H9 (cell line): Measurements from ENCODE around the gene MARVELD2. TPM values are rescaled to one million over a fixed set of nuclear protein-coding genes. Genes with fewer than 3 reads are reported as not detected.
A peak's percentile ranks its signal among the peaks of the same experiment; 100 is the strongest.

Experiments
- DNase-seq: peaks from one replicate; pipeline ENCODE4 v3.0.0-alpha.2; 2017
- H2AFZ ChIP-seq: one replicate; pipeline ENCODE4 v1.6.1; 2013; ENCODE audit warnings: mild to moderate bottlenecking, low read length, control low read depth, moderate library complexity
- H2AK5ac ChIP-seq: 2 replicates; pipeline ENCODE4 v1.6.1; 2013; ENCODE audit warnings: low read length, control low read depth, mixed read lengths; ENCODE audit not compliant: insufficient read length
- H2BK120ac ChIP-seq: one replicate; pipeline ENCODE4 v1.6.1; 2013; ENCODE audit warnings: low read depth, mild to moderate bottlenecking, low read length, control low read depth, inconsistent platforms; ENCODE audit not compliant: poor library complexity, severe bottlenecking
- H2BK12ac ChIP-seq: 2 replicates; pipeline ENCODE4 v1.6.1; 2013; ENCODE audit warnings: low read length, control low read depth, mixed read lengths, low read depth; ENCODE audit not compliant: insufficient read length
- H2BK15ac ChIP-seq: 2 replicates; pipeline ENCODE4 v1.6.1; 2013; ENCODE audit warnings: low read depth, low read length, control low read depth
- H2BK20ac ChIP-seq: one replicate; pipeline ENCODE4 v1.6.1; 2013; ENCODE audit warnings: low read depth, mild to moderate bottlenecking, low read length, control low read depth, inconsistent platforms; ENCODE audit not compliant: poor library complexity, severe bottlenecking
- H2BK5ac ChIP-seq: 2 replicates; pipeline ENCODE4 v1.6.1; 2013; ENCODE audit warnings: low read length, control low read depth, mixed read lengths; ENCODE audit not compliant: insufficient read length
- H3K14ac ChIP-seq: 2 replicates; pipeline ENCODE4 v1.6.1; 2013; ENCODE audit warnings: low read length, control low read depth; ENCODE audit not compliant: insufficient read depth
- H3K18ac ChIP-seq: 2 replicates; pipeline ENCODE4 v1.6.1; 2013; ENCODE audit warnings: low read depth, mild to moderate bottlenecking, mixed read lengths, low read length, control low read depth; ENCODE audit not compliant: insufficient read length
- H3K23ac ChIP-seq: 2 replicates; pipeline ENCODE4 v1.6.1; 2013; ENCODE audit warnings: low read length, control low read depth, mixed read lengths, low read depth; ENCODE audit not compliant: insufficient read length
- H3K23me2 ChIP-seq: 2 replicates; pipeline ENCODE4 v1.6.1; 2013; ENCODE audit warnings: low read depth, mild to moderate bottlenecking, mixed read lengths, low read length, control low read depth; ENCODE audit not compliant: insufficient read length, poor library complexity, severe bottlenecking
- H3K27ac ChIP-seq: 2 replicates; pipeline ENCODE4 v1.5.1; 2013; ENCODE audit warnings: low read length, control low read depth, mixed read lengths, low read depth; ENCODE audit not compliant: insufficient read length
- H3K27me3 ChIP-seq: 2 replicates; pipeline ENCODE4 v1.6.1; 2013; ENCODE audit warnings: low read length, control low read depth, inconsistent platforms; ENCODE audit not compliant: insufficient read depth
- H3K4ac ChIP-seq: 2 replicates; pipeline ENCODE4 v1.6.1; 2013; ENCODE audit warnings: low read depth, mild to moderate bottlenecking, control low read depth, inconsistent platforms, low read length, moderate library complexity
- H3K4me1 ChIP-seq: 2 replicates; pipeline ENCODE4 v1.6.1; 2013; ENCODE audit warnings: low read length, control low read depth, inconsistent platforms; ENCODE audit not compliant: insufficient read depth
- H3K4me2 ChIP-seq: 2 replicates; pipeline ENCODE4 v1.6.1; 2013; ENCODE audit warnings: low read length, control low read depth, mixed read lengths; ENCODE audit not compliant: insufficient read length, insufficient read depth
- H3K56ac ChIP-seq: 2 replicates; pipeline ENCODE4 v1.6.1; 2013; ENCODE audit warnings: low read depth, mild to moderate bottlenecking, mixed read lengths, low read length, control low read depth; ENCODE audit not compliant: insufficient read length
- H3K79me1 ChIP-seq: 2 replicates; pipeline ENCODE4 v1.6.1; 2013; ENCODE audit warnings: low read depth, mild to moderate bottlenecking, moderate library complexity, low read length, control low read depth, inconsistent platforms; ENCODE audit not compliant: insufficient read depth, poor library complexity, severe bottlenecking
- H3K79me2 ChIP-seq: 2 replicates; pipeline ENCODE4 v1.6.1; 2013; ENCODE audit warnings: low read length, control low read depth, inconsistent platforms; ENCODE audit not compliant: insufficient read depth
- H3K9ac ChIP-seq: 2 replicates; pipeline ENCODE4 v1.6.1; 2013; ENCODE audit warnings: low read length, control low read depth, mixed read lengths; ENCODE audit not compliant: insufficient read length; ENCODE audit errors: extremely low read depth
- H3K9me3 ChIP-seq: one replicate; pipeline ENCODE4 v1.6.1; 2013; ENCODE audit warnings: low read depth, low read length, inconsistent platforms; ENCODE audit not compliant: control insufficient read depth
- H3T11ph ChIP-seq: one replicate; pipeline ENCODE4 v1.6.1; 2013; ENCODE audit warnings: mild to moderate bottlenecking, low read length, control low read depth, inconsistent platforms
- H4K20me1 ChIP-seq: one replicate; pipeline ENCODE4 v1.6.1; 2013; ENCODE audit not compliant: control insufficient read depth, insufficient read length, insufficient read depth
- H4K5ac ChIP-seq: 2 replicates; pipeline ENCODE4 v1.6.1; 2013; ENCODE audit warnings: low read depth, mild to moderate bottlenecking, mixed read lengths, low read length, control low read depth; ENCODE audit not compliant: insufficient read length
- H4K8ac ChIP-seq: replicated peaks from 2 replicates; pipeline ENCODE4 v1.6.1; 2013; ENCODE audit warnings: low read length, control low read depth, mixed read lengths, low read depth; ENCODE audit not compliant: insufficient read length
- H4K91ac ChIP-seq: 2 replicates; pipeline ENCODE4 v1.6.1; 2013; ENCODE audit warnings: low read depth, mild to moderate bottlenecking, moderate library complexity, mixed read lengths, low read length, control low read depth; ENCODE audit not compliant: insufficient read length
- H3K27ac Mint-ChIP-seq, 3 experiments: 2 replicates in 2 of 3; 3 replicates in 1 of 3; pipeline ENCODE4 v1.8.0; 2020 to 2021; ENCODE audit warnings: mixed read lengths in 3 of 3, mild to moderate bottlenecking in 1 of 3, moderate library complexity in 1 of 3
- H3K27me3 Mint-ChIP-seq: 2 replicates; pipeline ENCODE4 v1.8.0; 2021; ENCODE audit warnings: low read depth, mild to moderate bottlenecking, moderate library complexity, mixed read lengths
- H3K36me3 Mint-ChIP-seq, 3 experiments: 2 replicates in 2 of 3; 3 replicates in 1 of 3; pipeline ENCODE4 v1.8.0; 2020 to 2021; ENCODE audit warnings: low read depth in 3 of 3, mixed read lengths in 3 of 3; ENCODE audit not compliant: insufficient read depth in 1 of 3
- H3K4me1 Mint-ChIP-seq, 2 experiments: 2 replicates each; pipeline ENCODE4 v1.8.0; 2020; ENCODE audit warnings: mixed read lengths in 2 of 2
- H3K4me3 Mint-ChIP-seq, 2 experiments: 2 replicates in 1 of 2; 3 replicates in 1 of 2; pipeline ENCODE4 v1.8.0; 2020 to 2021; ENCODE audit warnings: mild to moderate bottlenecking in 2 of 2, mixed read lengths in 2 of 2, moderate library complexity in 1 of 2
- H3K9me3 Mint-ChIP-seq, 2 experiments: 2 replicates in 1 of 2; 3 replicates in 1 of 2; pipeline ENCODE4 v1.8.0; 2020; ENCODE audit warnings: mild to moderate bottlenecking in 2 of 2, mixed read lengths in 2 of 2, moderate library complexity in 1 of 2
- CTCF ChIP-seq: fragments of 200-600 bp; sonication (generic); conservative IDR thresholded peaks from 3 replicates; pipeline ENCODE4 v1.8.0; 2021; ENCODE audit warnings: antibody characterized with exemption, mild to moderate bottlenecking
- total RNA-seq: library from RNA; stranded (reverse); gene quantifications from 2 replicates; pipeline ENCODE4 v1.2.1, GENCODE V29; 2021

MARVELD2 gene
- total RNA-seq, 1 experiment from 2014 or later: 30.3 TPM

DNA sequence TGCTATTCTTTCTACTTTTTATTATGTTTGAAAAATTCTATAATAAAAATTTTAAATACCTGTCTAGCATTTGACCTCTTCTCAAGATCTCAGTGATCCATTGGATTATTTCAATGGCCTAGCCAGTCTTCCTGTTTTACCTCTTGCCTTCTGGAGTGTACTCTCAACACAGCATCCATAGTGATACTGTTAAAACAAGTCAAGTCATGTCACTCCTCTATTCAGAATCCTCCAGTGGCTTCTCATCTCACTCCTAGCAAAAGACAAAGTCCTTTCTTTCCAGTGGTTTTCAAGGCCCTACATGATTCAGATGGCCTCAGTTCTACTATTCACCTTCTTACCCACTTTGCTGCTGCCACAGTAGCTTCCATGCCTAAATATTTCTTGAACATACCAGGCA lies 1.8 kb downstream of the MARVELD2 start:
- Histone ChIP-seq H2BK12ac (no peak overlapping the region), H3K9me3 (no peaks in the 10 kb centered on the region), H3K4ac (no peak overlapping the region), H4K5ac (no peak overlapping the region), H3K79me2 (no peaks in the 10 kb centered on the region), H2AFZ (no peak overlapping the region), H3K4me2 (peak overlapping the region; percentile 69), H3K23me2 (peaks cover 3% of the 10 kb centered on the region), H3K9ac (no peak overlapping the region), H3K18ac (no peak overlapping the region), H3K4me1 (peaks cover 2% of the 10 kb centered on the region; the same call in 1 of the 2 replicates), H2BK15ac (no peak overlapping the region), H3K14ac (no peak overlapping the region), H3T11ph (no peak overlapping the region), H3K27ac (no peak overlapping the region), H4K91ac (no peak overlapping the region), H2BK5ac (no peak overlapping the region), H4K8ac (no peak overlapping the region), H3K79me1 (no peaks in the 10 kb centered on the region), H2BK120ac (no peak overlapping the region), H3K56ac (no peak overlapping the region), H2AK5ac (no peak overlapping the region), H2BK20ac (no peak overlapping the region), H4K20me1 (no peaks in the 10 kb centered on the region), H3K27me3 (no peaks in the 10 kb centered on the region), H3K23ac (no peak overlapping the region)
- Mint-ChIP-seq H3K4me1 (peaks cover 17 to 21% of the 10 kb centered on the region in 2 experiments), H3K27ac (no peak overlapping the region), H3K36me3 (peaks cover 21 to 40% (median 33%) of the 10 kb centered on the region in 3 experiments), H3K4me3 (peak overlapping the region; percentile 5 to 13; a peak in 3 of 5 replicates), H3K27me3 (no peaks in the 10 kb centered on the region), H3K9me3 (no peaks in the 10 kb centered on the region)
- no peak for DNase-seq
- TF ChIP-seq CTCF: no peak
